Hematopoietic multipotent progenitor cell treated with erythropoietin and hydrocortisone succinate and interleukin-3 and kit ligand, for 8 days (in vitro differentiated cells): ENCODE data around the gene DGKB.
"Not testable (repeated sequence)": the region's sequence is repeated elsewhere in the genome, so short reads cannot be mapped to it uniquely, and the experiment has no call there.

Experiments
- DNase-seq: peaks from one replicate; pipeline ENCODE4 v3.0.0-alpha.2; 2015

The DGKB gene

DNA sequence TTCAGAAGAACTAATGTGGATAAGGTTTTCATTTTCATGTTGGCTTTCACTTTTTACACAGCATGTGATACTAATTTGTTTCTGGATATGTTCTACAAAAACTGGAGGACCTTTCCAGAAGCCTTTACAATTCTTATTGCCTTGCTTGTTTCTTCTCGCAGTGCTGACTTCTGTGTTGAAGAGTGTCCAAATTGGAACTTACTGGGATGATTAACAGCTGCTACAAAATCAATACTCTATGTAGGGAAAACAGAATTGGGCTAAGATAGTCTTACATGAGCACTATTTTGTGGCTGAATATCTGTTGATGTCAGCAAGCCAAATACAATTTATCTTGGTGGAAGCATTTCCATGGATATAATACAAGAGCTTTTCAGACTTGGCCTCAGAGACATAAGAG is 351.2 kb downstream of the DGKB start:
- DNase-seq: no peak

DNA sequence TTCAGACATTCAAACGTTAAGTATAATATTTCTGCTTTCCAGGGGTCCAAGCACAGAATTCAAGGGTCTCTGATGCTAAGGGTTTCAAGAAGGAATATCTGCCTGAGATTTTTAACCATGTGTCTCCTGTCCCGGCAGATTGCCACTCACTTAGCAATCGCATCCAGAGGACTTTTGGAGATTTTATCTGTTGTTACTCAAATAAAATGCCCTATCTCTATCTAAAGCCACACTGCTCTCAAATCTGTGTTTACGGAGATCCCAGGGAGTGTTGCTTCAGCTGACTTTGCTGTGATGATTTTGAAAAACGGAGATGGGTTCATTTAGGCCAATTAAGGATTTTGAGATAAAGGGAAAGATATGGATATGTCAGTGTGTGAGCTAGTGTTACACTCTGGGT is 359.9 kb downstream of the DGKB start:
- DNase-seq: no peak

DNA sequence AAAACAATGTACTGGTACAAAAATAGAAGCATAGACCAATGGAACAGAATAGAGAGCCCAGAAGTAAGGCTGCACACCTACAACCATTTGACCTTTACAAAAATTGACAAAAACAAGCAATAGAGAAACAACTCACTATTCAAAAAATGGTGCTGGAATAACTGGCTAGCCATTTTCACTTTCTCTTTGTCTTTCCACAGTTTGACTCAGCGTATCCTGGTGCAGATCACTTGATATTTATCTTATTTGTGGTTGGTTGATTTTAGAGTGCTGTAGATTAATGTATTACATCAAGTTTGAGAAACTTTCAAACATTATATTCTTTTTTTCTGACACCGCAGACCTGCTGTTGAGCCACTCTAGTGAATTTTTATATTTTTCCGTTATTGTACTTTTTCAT is 381.4 kb downstream of the DGKB start:
- no peak for DNase-seq

DNA sequence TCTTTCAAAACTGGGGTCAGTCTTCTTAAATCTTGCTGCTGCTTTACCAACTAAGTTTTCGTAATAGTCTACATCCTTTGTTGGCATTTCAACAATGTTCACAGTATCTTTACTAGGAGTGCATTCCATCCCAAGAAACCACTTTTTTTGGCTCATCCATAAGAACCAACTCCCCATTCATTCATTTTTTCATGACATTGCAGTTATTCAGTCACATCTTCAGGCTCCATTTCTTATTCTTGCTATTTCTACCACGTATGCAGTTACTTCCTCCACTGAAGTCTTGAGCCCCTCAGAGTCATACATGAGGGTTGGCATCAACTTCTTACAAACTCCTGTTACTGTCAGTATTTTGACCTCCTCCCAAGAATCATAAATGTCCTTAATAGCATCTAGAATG is 392.3 kb downstream of the DGKB start:
- no peak for DNase-seq

DNA sequence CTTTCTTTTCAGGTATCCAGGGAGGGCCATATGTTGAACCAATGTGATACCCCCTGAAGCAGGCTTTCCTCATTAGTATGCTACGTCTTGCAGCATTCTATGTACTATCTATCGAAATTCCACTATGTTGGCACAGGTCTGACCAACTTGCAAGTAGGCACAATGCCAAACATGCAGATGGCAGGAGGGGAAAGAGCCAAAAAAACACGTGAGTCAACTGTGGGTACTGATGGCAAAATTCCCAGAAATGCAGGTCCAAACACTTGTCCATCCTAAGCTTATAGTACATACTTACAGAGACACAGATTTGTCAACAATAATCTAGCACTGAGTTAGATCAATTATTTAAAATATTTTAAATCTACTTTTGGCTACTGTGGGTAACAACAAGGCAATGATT is 394.9 kb downstream of the DGKB start:
- DNase-seq: no peak

DNA sequence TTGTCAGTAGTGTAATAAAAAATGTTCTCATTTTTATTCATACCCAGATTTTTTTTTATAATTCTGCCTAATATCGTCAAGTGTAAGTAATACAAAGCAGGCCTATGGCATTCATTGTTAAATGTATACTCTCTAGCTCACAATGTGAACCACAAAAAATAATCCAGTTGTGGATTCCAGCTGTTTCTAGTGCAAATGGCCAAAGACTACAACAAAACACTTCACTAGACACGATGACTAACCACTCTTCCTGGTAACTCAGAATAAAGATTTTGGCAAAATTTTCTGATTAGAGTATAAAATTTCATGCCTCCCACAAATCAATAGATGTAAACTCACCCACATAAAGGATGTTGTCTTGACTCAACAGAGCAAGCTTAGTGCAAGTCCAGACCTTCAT is 396.6 kb downstream of the DGKB start:
- DNase-seq: no peak

DNA sequence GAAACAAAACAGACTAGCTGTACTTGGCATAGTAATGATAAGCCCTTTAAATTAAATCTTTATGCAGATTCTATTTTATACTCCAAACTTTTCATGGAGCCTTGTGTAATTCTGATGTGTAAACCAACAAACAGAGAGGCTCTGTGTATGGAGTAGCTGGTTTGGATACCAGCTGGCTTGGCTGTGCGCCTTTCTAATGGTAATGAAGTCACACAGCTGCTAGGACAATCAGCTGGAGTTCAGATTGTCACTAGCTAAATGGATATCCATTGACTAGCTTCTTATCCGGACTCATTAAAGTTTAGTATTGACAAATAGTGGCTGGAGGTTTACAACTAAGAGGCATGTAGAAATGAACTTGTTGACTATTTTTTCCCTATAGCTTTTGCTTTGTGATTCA is 398.4 kb downstream of the DGKB start:
- no peak for DNase-seq

DNA sequence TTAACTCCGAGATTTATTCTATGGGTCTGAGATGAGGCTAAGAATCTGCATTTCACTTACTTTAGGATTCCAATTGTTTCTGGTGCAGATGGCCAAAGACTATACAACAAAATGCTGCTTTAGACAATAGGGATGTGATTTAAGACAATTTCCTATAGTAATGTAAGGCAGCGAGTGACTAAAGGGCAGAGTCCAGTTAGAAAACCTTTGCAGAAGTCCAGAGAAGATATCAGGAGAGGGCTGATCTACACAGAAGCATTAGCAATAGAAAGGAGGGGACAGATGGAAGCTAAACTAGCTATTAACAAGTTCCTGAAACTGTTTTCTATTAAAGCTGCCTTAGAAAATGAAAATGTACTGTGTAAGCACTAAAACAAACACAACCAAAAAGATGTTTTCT is 398.9 kb downstream of the DGKB start:
- no peak for DNase-seq

DNA sequence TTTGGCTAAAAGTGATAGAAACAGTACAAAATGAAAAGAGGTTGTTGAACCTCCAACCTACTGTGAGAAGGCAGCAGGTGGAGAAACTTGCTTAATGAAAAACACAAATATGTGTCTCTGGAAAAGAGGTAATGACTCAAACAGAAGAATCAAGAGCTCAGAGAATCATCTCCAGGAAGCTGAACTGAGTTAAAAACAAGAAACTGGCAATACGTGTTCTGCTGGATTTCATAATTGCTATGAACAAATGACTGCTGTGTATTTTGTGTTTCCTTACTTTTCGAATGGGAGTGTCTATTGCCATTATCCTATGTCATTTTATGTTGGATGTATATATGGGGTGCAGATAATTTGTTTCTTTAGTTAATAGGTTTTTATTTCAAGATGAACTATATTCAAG is 401.1 kb downstream of the DGKB start:
- DNase-seq: no peak

DNA sequence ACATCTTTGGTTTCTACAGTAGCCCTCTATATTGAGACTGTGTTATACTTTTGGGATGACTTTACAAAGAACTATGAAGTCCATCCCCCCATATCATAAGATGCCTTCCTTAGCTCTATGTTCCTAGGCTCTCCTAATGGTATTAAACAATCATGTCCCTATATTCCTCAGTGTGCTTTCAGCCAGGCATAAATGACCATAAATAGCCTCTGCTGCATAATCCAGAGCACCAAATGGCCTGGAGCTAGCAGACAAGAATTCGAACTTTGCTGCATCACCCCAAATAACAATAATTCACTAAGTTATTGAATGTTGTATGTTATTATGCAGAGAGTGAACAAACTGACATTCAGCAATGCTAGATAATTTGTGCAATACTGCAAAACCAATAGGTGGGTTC is 405.2 kb downstream of the DGKB start:
- DNase-seq: no peak

DNA sequence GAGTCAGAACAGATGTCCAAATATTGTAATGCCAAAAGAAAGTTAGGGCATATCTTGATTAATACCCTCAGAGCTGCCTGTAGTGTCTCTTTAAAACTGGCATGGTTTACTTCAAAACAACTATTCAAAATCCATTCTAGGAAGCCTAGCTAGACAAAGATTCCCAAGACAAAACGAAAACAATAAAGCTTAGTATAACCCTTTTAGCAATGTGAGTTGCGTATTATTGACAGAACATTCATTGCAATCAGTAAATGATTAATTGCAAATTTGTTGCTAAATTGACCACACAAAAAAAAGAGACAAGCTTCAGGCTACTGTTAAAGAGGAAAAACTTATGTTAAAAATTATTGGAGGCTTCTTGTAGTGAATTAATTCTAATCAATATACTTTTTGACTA is 406.9 kb downstream of the DGKB start:
- no peak for DNase-seq

DNA sequence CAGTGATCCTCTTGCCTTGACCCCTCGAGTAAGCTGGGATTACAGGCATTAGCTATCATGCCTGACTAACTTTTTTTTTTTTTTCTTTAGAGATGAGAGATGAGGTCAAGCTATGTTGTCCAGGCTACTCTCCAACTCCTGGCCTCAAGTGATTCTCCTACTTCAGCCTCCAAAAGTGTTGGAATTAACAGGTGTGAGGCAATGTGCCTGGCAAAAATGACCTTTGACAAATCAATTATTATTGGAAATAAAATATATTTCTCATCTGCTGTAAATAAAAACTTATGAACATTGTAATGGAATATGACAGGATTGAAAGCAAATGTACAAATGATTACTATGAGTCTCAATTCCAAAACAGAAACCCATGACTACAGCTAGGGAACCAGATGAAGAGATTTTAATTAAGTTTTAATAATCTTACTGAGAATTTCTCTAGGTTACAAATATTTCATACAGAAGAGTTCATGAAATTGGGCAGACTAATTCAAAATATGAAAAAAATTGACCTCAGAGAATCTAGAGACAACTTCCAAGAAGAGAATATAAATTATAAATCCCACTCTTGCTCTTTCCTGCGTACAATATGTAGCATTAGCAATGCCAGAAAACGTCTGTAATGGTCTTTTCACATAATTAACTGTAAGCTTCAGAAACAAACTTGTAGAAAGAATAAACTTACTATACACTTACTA is 414.7 kb downstream of the DGKB start:
- DNase-seq: no peak

DNA sequence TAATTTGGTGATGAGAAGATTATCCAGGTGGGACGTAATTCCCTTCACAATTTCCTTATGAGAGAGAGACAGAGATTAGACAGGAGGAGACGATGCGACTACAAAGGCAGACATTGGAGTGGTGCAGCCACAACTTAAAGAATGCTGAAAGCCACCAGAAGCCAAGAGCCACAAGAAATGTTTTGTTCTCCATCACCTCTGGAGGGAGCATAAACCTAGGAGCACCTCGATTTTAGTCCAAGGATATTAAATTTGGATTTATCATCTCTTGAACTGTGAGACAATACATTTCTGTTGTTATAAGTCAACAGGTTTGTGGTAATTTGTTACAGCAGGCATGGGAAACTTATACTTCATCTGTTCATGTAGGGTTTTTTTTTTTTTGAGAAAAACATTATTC is 418.9 kb downstream of the DGKB start:
- DNase-seq: no peak

DNA sequence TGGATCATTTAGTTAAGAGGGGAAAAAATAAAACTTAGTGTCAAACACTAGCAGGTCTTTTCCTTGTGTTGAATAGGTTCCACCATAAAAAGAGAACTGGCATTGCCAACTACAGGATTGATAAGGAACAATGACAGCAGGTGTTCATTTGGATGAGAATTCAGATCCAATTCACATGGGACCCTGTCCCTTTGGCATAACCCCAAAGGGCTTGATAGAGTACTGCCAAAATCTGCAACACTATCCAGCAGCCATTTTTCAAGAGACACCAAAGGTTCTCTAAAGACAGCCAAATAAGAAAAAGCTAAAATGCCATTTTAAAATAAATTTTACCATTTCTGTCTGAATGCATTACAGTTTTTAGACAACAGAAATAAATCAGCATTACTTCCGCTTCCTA is 422.3 kb downstream of the DGKB start:
- DNase-seq: no peak

DNA sequence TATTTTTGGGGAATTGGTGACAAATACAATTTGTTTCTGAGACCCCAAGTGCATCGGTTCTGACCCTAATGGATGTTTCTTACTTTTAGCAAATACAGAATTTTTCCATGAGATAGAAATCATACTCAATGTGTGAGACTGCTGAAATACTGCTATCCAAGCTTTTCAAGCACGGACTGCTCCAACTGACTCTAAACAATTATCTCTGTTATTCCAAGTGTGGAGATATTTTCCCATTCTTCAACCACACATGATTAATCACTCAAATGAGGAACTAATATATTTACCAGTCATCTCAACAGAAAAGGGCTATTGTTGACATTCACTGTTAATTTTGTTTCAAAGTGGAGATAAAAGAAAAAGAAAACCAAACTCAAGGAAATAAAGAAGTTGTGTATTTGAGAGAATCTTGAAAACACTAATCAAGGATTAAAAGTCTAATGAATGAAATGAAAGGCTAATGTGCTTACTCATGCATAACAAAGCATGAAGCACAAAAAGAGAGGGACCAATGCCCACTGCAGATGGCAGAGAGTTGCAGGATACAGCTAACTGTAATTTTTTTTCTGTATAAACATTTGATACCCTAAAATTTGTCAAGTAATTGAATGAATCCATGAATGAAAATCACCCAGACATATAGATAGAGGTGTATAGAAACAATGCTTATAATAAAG is 423.6 kb downstream of the DGKB start:
- DNase-seq: no peak

DNA sequence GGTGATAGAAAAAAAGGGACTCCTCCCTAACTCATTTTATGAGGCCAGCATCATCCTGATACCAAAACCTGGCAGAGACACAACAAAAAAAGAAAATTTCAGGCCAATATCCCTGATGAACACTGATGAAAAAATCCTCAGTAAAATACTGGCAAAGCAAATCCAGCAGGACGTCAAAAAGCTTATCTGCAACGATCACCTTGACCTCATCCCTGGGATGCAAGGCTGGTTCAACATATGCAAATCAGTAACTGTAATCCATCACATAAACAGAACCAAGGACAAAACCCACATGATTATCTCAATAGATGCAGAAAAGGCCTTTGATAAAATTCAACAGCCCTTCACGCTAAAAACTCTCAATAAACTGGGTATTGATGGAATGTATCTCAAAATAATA is 440.8 kb downstream of the DGKB start:
- DNase-seq: not testable (repeated sequence)

DNA sequence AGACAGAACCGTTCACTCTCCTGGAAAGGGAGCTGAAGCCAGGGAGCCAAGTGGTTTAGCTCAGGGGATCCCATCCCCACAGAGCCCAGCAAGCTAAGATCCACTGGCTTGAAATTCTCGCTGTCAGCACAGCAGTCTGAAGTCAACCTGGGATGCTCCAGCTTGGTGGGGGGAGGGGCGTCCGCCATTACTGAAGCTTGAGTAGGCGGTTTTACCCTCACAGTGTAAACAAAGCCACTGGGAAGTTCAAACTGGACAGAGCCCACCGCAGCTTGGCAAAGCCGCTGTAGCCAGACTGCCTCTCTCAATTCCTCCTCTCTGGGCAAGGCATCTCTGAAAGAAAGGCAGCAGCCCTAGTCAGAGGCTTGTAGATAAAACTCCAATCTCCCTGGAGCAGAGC is 443.7 kb downstream of the DGKB start:
- not testable (repeated sequence) for DNase-seq

DNA sequence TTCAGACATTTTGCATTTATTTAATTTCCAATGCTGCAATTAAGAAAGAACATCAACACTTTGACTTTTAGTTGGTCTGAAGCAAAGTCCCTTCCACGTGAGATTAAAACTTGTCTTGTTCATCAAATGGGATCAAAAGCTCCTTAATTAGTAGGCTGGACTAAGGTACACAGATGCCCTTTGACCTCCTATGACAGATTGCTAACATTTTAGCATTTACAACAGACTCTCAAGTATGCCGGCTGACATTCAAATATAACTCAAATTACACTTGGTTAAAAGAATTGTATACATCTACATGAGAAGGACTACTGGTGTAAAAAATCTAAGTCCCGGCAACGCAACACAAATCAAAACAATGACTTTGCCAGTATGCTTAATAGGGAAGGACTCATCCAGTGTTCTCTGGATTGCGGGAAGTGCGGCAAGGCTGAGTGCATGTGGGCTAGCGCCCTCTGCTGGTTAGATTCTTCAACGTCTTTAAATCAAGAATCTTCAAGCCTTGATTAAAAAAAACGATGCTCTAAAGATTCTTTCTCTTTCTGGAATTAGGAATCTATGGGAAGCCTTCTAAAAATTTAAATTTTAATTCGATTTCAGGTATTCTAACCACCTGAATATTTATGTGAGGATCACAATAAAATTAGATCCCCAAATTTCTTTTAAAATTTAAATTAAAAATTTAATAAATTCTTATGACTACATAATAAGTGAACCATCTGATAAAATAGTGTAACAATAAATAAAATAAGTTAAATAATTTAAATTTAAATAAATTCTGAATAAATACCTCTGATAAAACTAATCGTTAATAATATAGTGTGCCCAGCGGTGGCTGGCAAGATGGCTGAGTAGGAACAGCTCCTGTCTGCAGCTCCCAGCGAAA is 444.7 kb downstream of the DGKB start:
- peak; percentile 61 for DNase-seq

DNA sequence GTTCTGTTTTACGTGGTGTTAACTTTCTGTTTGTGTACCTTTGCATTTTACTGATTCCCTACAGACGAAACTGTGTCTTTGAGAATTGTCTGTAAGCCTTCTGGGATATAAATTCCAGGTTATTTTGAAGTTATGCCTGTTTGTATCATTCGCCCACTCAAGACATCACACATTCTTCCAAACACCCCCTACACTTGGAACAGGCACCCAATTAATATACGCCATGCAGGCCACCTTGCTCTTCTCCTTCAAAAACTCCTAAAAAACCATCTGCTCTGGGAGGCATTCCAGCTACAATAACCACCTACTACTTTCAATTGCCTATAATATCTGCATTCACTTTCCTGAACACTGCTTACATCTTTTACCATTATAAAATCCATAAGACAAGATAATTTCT is 453.3 kb downstream of the DGKB start:
- no peak for DNase-seq

DNA sequence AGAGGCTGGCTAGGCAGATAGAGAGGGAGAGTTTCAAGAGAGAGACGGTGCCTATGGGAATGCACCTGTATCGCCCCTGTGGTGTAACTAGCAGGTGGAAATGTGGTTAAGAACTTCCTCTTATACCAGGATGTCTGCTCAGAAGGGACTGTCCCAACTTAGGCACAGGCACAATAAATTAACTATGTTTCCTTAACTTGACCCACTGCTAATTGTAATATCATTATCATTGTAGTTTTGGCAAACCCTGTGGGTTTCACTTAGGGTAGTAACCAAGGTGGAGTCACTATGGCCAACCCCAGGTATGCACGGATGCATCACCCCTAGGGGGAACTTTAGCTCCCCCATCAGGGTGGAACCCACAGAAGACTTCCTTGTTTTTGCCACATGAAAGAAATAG is 455.7 kb downstream of the DGKB start:
- no peak for DNase-seq

DNA sequence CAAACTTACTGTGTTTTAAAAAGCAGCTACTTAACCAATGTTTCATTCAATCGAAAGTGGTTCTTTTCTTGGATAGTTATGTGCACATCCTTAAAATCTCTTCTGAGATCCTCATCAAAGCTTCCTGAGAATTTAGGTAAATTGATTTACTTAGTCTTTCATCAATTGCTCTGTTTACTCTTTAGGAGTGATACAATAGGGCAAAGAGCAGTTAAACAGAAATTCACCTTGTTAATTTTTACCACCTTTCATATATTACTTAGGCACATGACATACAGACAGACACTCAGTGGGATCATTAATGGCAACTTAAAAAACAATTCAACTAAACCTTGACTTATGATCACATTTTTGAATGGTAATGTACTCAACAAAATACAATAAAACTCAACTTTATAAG is 456.3 kb downstream of the DGKB start:
- no peak for DNase-seq

DNA sequence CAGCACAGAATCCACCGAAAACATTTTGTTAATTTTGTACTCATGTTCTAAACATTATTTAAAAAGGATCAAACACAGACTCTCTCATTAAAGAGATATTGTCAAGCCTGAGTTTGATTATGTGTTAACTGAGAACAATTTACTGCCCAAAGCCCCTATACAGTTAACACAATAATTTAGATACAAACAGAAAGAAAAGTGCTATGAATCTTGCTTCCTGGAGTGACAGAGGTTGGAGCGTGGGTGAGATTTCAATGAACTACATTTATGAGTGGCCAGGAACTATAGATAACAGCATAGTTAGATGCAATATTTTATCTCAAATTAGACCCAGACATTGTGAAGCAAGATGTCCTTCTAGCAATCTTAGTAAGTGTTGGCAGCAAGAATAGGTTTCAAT is 464.2 kb downstream of the DGKB start:
- no peak for DNase-seq

DNA sequence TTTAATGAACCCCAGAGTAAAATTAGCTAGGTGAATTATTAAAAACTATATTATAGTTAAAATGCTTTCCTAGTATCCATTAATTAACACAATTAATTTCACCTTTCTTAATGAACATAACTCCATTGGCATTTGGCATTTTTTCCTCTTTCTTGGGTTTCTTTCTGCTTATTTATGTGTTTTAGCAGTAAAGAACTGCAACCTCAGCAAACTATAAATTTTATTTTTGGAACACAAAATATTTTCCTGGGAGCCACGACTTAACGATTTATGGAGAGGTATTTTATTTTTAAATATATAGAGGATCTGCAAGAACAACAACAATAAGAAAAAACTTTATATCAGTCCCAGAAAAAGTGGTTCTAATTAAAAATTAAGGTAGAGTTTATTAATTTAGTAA is 465.7 kb downstream of the DGKB start:
- DNase-seq: no peak

DNA sequence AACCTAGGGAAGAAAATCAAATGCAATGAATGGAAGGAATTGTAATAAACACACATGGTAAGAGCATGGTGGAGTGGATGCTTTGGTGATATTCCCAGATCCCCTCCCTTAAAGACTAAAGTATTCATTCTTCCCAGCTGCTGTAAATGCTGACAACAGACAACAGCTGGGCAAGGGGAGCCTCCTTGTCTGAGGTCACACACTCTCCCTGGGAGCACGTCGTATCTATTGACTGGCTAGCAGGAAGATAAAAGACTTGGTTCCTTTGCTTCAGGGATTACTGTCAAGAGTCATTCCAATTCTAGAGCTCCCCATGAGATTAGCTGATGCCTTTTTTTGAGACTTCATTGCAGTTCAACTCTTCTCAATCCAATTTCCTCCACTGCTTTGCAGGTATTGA is 469.6 kb downstream of the DGKB start:
- no peak for DNase-seq
